ENCODE results near the gene PCSK9.

GRCh38 chr1:55040933-55041494, 1.7 kb downstream of the PCSK9 start:
- no peak for TF ChIP-seq KDM1A (IDR thresholded peaks at IDR 0.05; ENCODE audit: low read depth)
- TF ChIP-seq, protein P1, sequence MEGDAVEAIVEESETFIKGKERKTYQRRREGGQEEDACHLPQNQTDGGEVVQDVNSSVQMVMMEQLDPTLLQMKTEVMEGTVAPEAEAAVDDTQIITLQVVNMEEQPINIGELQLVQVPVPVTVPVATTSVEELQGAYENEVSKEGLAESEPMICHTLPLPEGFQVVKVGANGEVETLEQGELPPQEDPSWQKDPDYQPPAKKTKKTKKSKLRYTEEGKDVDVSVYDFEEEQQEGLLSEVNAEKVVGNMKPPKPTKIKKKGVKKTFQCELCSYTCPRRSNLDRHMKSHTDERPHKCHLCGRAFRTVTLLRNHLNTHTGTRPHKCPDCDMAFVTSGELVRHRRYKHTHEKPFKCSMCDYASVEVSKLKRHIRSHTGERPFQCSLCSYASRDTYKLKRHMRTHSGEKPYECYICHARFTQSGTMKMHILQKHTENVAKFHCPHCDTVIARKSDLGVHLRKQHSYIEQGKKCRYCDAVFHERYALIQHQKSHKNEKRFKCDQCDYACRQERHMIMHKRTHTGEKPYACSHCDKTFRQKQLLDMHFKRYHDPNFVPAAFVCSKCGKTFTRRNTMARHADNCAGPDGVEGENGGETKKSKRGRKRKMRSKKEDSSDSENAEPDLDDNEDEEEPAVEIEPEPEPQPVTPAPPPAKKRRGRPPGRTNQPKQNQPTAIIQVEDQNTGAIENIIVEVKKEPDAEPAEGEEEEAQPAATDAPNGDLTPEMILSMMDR (IDR thresholded peaks at IDR 0.05) = no peak
- TF ChIP-seq ZC3H11A (IDR thresholded peaks at IDR 0.05) = no peak
- TF ChIP-seq EHMT2 (IDR thresholded peaks at IDR 0.05; ENCODE audit: low read depth) = no peak
- no peak for TF ChIP-seq POLR2A (IDR thresholded peaks at IDR 0.05; ENCODE audit: low read length)
- no peak for TF ChIP-seq SMC3 (IDR thresholded peaks at IDR 0.05)
- no peak for TF ChIP-seq MAFK (IDR thresholded peaks at IDR 0.05; ENCODE audit: partially characterized antibody)

Measured in A549 (cell line).